H1 (cell line): ENCODE measurements around the gene SCAMP4. TPM values are rescaled to one million over a fixed set of nuclear protein-coding genes. Genes with fewer than 3 reads are reported as not detected.

Source experiments
- CBX8 ChIP-seq: fragments of 300-800, 300-1000 bp; sonication (generic); IDR thresholded peaks from 2 replicates; pipeline ENCODE4 v1.7.1; 2016; ENCODE audit warnings: low read depth, low read length, borderline replicate concordance
- CEBPB ChIP-seq: IDR thresholded peaks from 2 replicates; pipeline ENCODE4 v1.6.1; 2012; ENCODE audit warnings: low read depth, low read length
- CHD1 ChIP-seq: IDR thresholded peaks from 2 replicates; pipeline ENCODE4 v1.6.1; 2012; ENCODE audit warnings: low read depth, low read length, improper control_type of control experiment
- CHD2 ChIP-seq: IDR thresholded peaks from 2 replicates; pipeline ENCODE4 v1.6.1; 2012; ENCODE audit warnings: low read length, improper control_type of control experiment
- EZH2 ChIP-seq: fragments of 200-600 bp; sonication (generic); IDR thresholded peaks from 2 replicates; pipeline ENCODE4 v1.7.1; 2012; ENCODE audit warnings: low read depth, mild to moderate bottlenecking, moderate library complexity, low read length, inconsistent platforms; ENCODE audit not compliant: severe bottlenecking
- HDAC6 ChIP-seq: IDR thresholded peaks from one replicate; pipeline ENCODE4 v1.7.1; 2012; ENCODE audit warnings: low read depth, mild to moderate bottlenecking, inconsistent platforms, low read length, moderate library complexity
- NRF1 ChIP-seq: IDR thresholded peaks from 2 replicates; pipeline ENCODE4 v1.6.1; 2011; ENCODE audit warnings: mild to moderate bottlenecking, low read depth, low read length, improper control_type of control experiment
- RAD21 ChIP-seq, 2 experiments: IDR thresholded peaks in 1 of 2; conservative IDR thresholded peaks in 1 of 2; 2 replicates each; pipeline ENCODE4 v1.6.1; 2011; ENCODE audit warnings: low read depth in 2 of 2, low read length in 2 of 2, improper control_type of control experiment in 1 of 2, inconsistent platforms in 1 of 2, mild to moderate bottlenecking in 1 of 2, moderate library complexity in 1 of 2
- SIN3A ChIP-seq, 2 experiments: IDR thresholded peaks in 1 of 2; conservative IDR thresholded peaks in 1 of 2; 2 replicates each; pipeline ENCODE4 v1.6.1; 2011 to 2012; ENCODE audit warnings: low read length in 2 of 2, improper control_type of control experiment in 1 of 2, low read depth in 1 of 2, mild to moderate bottlenecking in 1 of 2
- SIRT6 ChIP-seq: IDR thresholded peaks from one replicate; pipeline ENCODE4 v1.7.1; 2012; ENCODE audit warnings: low read length, inconsistent platforms
- SP1 ChIP-seq: IDR thresholded peaks from 2 replicates; pipeline ENCODE4 v1.6.1; 2011; ENCODE audit warnings: low read depth, low read length
- TAF1 ChIP-seq: IDR thresholded peaks from 2 replicates; pipeline ENCODE4 v1.6.1; 2011; ENCODE audit warnings: mild to moderate bottlenecking, low read depth, low read length
- polyA plus RNA-seq, 7 experiments: library from polyadenylated mRNA; depleted of rRNA in 3 of 7; stranded (reverse) in 5 of 7; unstranded in 2 of 7; fragments of >200 nt in 5 of 7; fragments of 200-250 nt in 2 of 7; gene quantifications; 1 replicate in 5 of 7; 2 replicates in 1 of 7; 4 replicates in 1 of 7; pipeline versions ENCODE4 v1.2.1 to v1.2.3, GENCODE V29; 2011 to 2013; ENCODE audit warnings: missing spikeins in 2 of 7, mixed read lengths in 2 of 7
- total RNA-seq: library from RNA; stranded (reverse); fragmentation: NEBNext Ultra II Directional; extraction: Animal tissue kit (Norgen Biotek cat#: 25700); gene quantifications from 2 replicates; pipeline ENCODE4 v1.2.1, GENCODE V29; 2021

Gene SCAMP4
- total and polyA plus RNA-seq, 2 of the 8 experiments (the other 6 are each of a cell fraction or from before 2014, with no cell fraction given) = 17.1 to 61.4 TPM

GRCh38 chr19:1942078-1942933 is 37.1 kb downstream of the SCAMP4 start (continued):
- TF ChIP-seq SIN3A (conservative IDR thresholded peaks at IDR 0.05 in 1 of 2, IDR thresholded peaks at IDR 0.05 in 1 of 2; ENCODE audit: low read depth in 1 of 2, low read length in 2 of 2) (peak; percentile 69 to 90; a peak in 3 of 4 replicates), CHD2 (no peak), NRF1 (no peak), CHD1 (no peak), TAF1 (no peak), SP1 (0 out of 2 replicates have a peak, but pooled peaks have one; percentile 28), HDAC6 (no peak), RAD21 (IDR thresholded peaks at IDR 0.05 in 1 of 2, conservative IDR thresholded peaks at IDR 0.05 in 1 of 2; ENCODE audit: low read depth in 2 of 2, low read length in 2 of 2) (no peak), CBX8 (no peak), EZH2 (no peak), CEBPB (no peak), SIRT6 (no peak)
